Kidney (tissue), 14 donors: ENCODE measurements around the gene PLXNA1. TPM values are rescaled to one million over a fixed set of nuclear protein-coding genes. Genes with fewer than 3 reads are reported as not detected.

ENCODE experiments used
- DNase-seq, 5 donors: peaks; one replicate each; pipeline ENCODE4 v3.0.0-alpha.2; 2013 to 2020
- FAIRE-seq: peaks from 2 replicates; lab custom pipeline; 2012; peaks lifted over from hg19 to GRCh38; lab: Jason Lieb, UNC
- H3K27ac ChIP-seq, 2 donors: one replicate each; pipeline ENCODE4 v1.7.0; 2013; ENCODE audit warnings: low read depth in 2 of 2, low read length in 2 of 2, inconsistent platforms in 1 of 2
- H3K27me3 ChIP-seq: one replicate; pipeline ENCODE4 v1.7.1; 2013; ENCODE audit warnings: low read length, inconsistent platforms; ENCODE audit not compliant: control insufficient read depth, insufficient read depth
- H3K36me3 ChIP-seq, 3 donors: one replicate each; pipeline versions ENCODE4 v1.7.0 to v1.7.1; 2013; ENCODE audit warnings: low read length in 3 of 3, control low read depth in 1 of 3, inconsistent platforms in 1 of 3; ENCODE audit not compliant: insufficient read depth in 3 of 3, control insufficient read depth in 2 of 3
- H3K4me1 ChIP-seq, 3 donors: one replicate each; pipeline versions ENCODE4 v1.7.0 to v1.7.1; 2013; ENCODE audit warnings: low read length in 3 of 3, inconsistent platforms in 1 of 3, low read depth in 1 of 3; ENCODE audit not compliant: control insufficient read depth in 2 of 3, insufficient read depth in 2 of 3
- H3K4me3 ChIP-seq, 3 donors: one replicate each; pipeline versions ENCODE4 v1.7.0 to v1.8.1; 2013; ENCODE audit warnings: low read length in 3 of 3, control low read depth in 1 of 3, inconsistent platforms in 1 of 3
- H3K9ac ChIP-seq, 3 donors: one replicate each; pipeline versions ENCODE4 v1.7.0 to v1.7.1; 2013; ENCODE audit warnings: low read length in 3 of 3, control low read depth in 1 of 3, inconsistent platforms in 1 of 3
- H3K9me3 ChIP-seq, 3 donors: one replicate each; pipeline versions ENCODE4 v1.7.0 to v1.7.1; 2013; ENCODE audit warnings: low read length in 3 of 3, control low read depth in 1 of 3, inconsistent platforms in 1 of 3; ENCODE audit not compliant: control insufficient read depth in 2 of 3, insufficient read depth in 1 of 3
- CTCF ChIP-seq: IDR thresholded peaks from 3 replicates; pipeline ENCODE4 v1.5.1; 2012; ENCODE audit warnings: mild to moderate bottlenecking, moderate library complexity, borderline replicate concordance; ENCODE audit not compliant: insufficient read depth; ENCODE audit errors: extremely low read depth
- intact Hi-C: fragments of 100-400 bp; cut with DNase I; formaldehyde crosslinking; loops from one replicate; pipeline ENCODE4 v1.11.1; 2022
- polyA plus RNA-seq: library from polyadenylated mRNA; stranded (reverse); fragments of 350-450 nt; fragmentation: Illumina TruSeq; extraction: RNeasy Lipid Tissue Mini Kit (QIAGEN cat#74804); gene quantifications from one replicate; pipeline ENCODE4 v1.2.3, GENCODE V29; 2014; ENCODE audit warnings: low read depth, low replicate concordance; ENCODE audit not compliant: insufficient read depth
- total RNA-seq: library from RNA; stranded (reverse); fragmentation: NEBNext Ultra II Directional; extraction: Animal tissue kit (Norgen Biotek cat#: 25700); gene quantifications from one replicate; pipeline ENCODE4 v1.2.1, GENCODE V29; 2021
- donor health status: control.
- donor health status: control.
- donor health status: control.
- donor health status: control.
- donor health status: control.
- donor health status: DM: yes; HTN: yes; CAD: no.
- donor health status: Normal renal cell carcinoma (clear cell type).

The PLXNA1 gene
- total and polyA plus RNA-seq, 2 donors from 2014 or later: 5.3 to 29.0 TPM

DNA sequence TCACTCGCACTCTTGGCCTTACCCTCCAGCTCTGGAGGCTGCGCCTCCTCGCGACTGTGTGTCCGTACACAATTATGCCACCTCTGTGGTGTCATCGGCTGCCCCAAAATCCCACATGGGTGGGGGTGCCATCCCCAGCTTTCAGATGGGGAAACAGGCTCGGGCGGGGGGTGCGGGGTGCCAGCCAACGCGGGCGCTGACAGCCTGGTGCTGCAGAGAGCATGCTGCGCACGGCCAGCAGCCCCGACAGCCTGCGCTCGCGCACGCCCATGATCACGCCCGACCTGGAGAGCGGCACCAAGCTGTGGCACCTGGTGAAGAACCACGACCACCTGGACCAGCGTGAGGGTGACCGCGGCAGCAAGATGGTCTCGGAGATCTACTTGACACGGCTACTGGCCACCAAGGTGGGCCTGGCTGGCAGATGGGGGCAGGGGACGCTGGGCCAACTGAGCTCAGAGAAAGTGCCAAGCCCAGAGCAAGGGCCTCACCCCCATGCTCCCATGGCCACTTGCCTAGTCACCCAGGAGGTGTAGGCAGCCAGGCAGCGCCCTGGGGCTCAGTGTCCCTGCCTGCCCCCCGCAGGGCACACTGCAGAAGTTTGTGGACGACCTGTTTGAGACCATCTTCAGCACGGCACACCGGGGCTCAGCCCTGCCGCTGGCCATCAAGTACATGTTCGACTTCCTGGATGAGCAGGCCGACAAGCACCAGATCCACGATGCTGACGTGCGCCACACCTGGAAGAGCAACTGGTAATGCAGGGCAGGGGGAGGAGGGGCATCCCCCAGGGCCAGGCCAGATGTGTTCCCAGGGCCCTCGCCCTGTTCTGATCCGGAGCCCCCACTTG, 47.0 kb downstream of the PLXNA1 start:
- DNase-seq (peak in 1 of 5 donors; percentile 73), FAIRE-seq (no peak)
- no peak for TF ChIP-seq CTCF
- Histone ChIP-seq H3K36me3 (no peaks in the 10 kb centered on the region), H3K9ac (no peak overlapping the region), H3K4me1 (no peaks in the 10 kb centered on the region), H3K27ac (no peak overlapping the region), H3K27me3 (no peaks in the 10 kb centered on the region), H3K9me3 (no peaks in the 10 kb centered on the region), H3K4me3 (no peak overlapping the region)
- intact Hi-C loops: no loop called here

DNA sequence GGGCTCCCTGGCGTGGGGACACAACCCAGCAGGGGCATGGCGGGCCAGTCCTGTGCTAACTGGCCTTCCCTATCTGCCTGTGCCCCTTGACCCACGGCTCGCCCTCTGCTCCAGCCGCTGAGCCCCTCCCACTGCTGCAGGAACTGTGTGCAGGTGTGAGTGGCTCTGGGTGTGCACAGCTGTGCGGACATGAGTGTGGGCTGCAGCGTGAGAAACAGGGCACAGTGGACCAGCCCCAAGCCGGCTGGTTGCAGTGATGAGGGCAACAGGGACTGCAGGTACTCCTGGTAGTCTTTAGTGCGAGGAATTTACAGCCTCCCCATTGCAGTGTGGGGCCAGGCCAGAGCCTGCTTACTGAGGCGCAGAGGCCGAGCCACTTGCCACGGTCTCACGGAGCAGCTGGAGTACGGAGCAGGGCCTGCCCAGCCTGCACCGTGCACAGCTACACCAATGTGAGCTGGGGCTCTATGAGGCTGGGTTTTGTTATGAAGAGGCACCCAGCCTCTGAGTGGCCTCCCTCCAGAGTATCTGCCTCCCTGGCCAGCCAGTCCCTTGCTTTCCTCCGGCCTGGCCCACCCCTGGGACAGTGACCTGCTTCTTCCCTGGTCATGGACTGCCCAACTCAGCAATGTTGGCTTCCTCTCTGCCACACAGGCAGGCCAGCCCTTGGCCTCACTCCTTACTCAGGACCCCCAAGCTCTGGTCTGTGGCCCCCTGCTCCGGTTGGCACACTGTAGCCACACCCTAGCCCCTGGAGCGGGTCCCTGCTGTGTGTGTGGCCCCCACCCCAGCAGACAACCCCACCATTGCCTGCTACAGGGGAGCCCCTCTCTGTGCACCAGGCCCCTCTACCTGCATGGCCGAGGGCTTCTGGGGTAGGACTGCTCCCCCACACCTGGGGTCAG, 47.8 kb downstream of the PLXNA1 start:
- DNase-seq (peak in 1 of 5 donors; percentile 67), FAIRE-seq (no peak)
- no peak for TF ChIP-seq CTCF
- Histone ChIP-seq H3K36me3 (no peaks in the 10 kb centered on the region), H3K9me3 (no peaks in the 10 kb centered on the region), H3K4me3 (no peak overlapping the region), H3K4me1 (peaks cover 0 to 7% (median 4%) of the 10 kb centered on the region in 3 donors), H3K27me3 (no peaks in the 10 kb centered on the region), H3K27ac (no peak overlapping the region), H3K9ac (no peak overlapping the region)
- intact Hi-C loops: no loop called here

GRCh38 chr3:127031413-127031810, 48.5 kb downstream of the PLXNA1 start:
- H3K9me3 ChIP-seq: no peaks in the 10 kb centered on the region
- no peaks in the 10 kb centered on the region for H3K36me3 ChIP-seq
- TF ChIP-seq CTCF: no peak
- no peaks in the 10 kb centered on the region for H3K27me3 ChIP-seq
- FAIRE-seq (no peak), DNase-seq (peak in 1 of 5 donors; percentile 59)
- H3K9ac ChIP-seq: no peak overlapping the region
- intact Hi-C loops: no loop called here
- no peak overlapping the region for H3K27ac ChIP-seq
- H3K4me1 ChIP-seq: peaks cover 0 to 11% (median 8%) of the 10 kb centered on the region in 3 donors
- H3K4me3 ChIP-seq: no peak overlapping the region
